GM23338 (cell line): ENCODE results near the gene EPS8. TPM values are rescaled to one million over a fixed set of nuclear protein-coding genes. Genes with fewer than 3 reads are reported as not detected.

Source experiments
- ATAC-seq: fragments of 200-7000 bp; cut with Tn5 transposase; 3 replicates; pipeline ENCODE4 v1.9.1; 2020
- DNase-seq: peaks from one replicate; pipeline ENCODE4 v3.0.0-alpha.2; 2015; ENCODE audit warnings: low spot score
- H2AFZ ChIP-seq: fragments of 200-600 bp; sonication (generic); 2 replicates; pipeline ENCODE4 v1.8.0; 2016; ENCODE audit warnings: antibody characterized with exemption, mild to moderate bottlenecking, moderate library complexity
- H3F3A ChIP-seq: fragments of 200-600 bp; sonication (generic); replicated peaks from 2 replicates; pipeline ENCODE4 v1.8.0; 2017; ENCODE audit warnings: antibody characterized with exemption, mixed run types, low read depth
- H3K27ac ChIP-seq: fragments of 200-600 bp; sonication (generic); 2 replicates; pipeline ENCODE4 v1.6.1; 2016; ENCODE audit warnings: low read depth
- H3K27me3 ChIP-seq: fragments of 200-600 bp; sonication (generic); 2 replicates; pipeline ENCODE4 v1.8.0; 2016; ENCODE audit warnings: mild to moderate bottlenecking, mixed run types, moderate library complexity; ENCODE audit not compliant: insufficient read depth
- H3K36me3 ChIP-seq: fragments of 200-600 bp; sonication (generic); 2 replicates; pipeline ENCODE4 v1.8.0; 2016; ENCODE audit warnings: mild to moderate bottlenecking; ENCODE audit not compliant: insufficient read depth
- H3K4me1 ChIP-seq: fragments of 200-600 bp; sonication (generic); 2 replicates; pipeline ENCODE4 v1.8.0; 2016; ENCODE audit warnings: mild to moderate bottlenecking, moderate library complexity; ENCODE audit not compliant: insufficient read depth
- H3K4me2 ChIP-seq: fragments of 200-600 bp; sonication (generic); 2 replicates; pipeline ENCODE4 v1.7.1; 2017; ENCODE audit warnings: mixed run types
- H3K4me3 ChIP-seq: fragments of 200-600 bp; sonication (generic); 2 replicates; pipeline ENCODE4 v1.6.1; 2016; ENCODE audit warnings: mixed run types
- H3K79me2 ChIP-seq: fragments of 200-600 bp; sonication (generic); replicated peaks from 2 replicates; pipeline ENCODE4 v1.8.0; 2017; ENCODE audit warnings: mild to moderate bottlenecking; ENCODE audit not compliant: insufficient read depth
- H3K9me2 ChIP-seq: fragments of 200-600 bp; sonication (generic); 2 replicates; pipeline ENCODE4 v1.8.0; 2017; ENCODE audit not compliant: insufficient read depth
- H4K20me1 ChIP-seq: fragments of 200-600 bp; sonication (generic); replicated peaks from 2 replicates; pipeline ENCODE4 v1.8.0; 2017; ENCODE audit warnings: mild to moderate bottlenecking; ENCODE audit not compliant: insufficient read depth
- H3K27ac Mint-ChIP-seq: 2 replicates; pipeline ENCODE4 v1.8.0; 2020; ENCODE audit warnings: inconsistent platforms, mild to moderate bottlenecking, moderate library complexity, mixed read lengths
- H3K27me3 Mint-ChIP-seq: 3 replicates; pipeline ENCODE4 v1.8.0; 2022; ENCODE audit warnings: low read depth, mild to moderate bottlenecking, moderate library complexity, mixed read lengths, inconsistent platforms; ENCODE audit not compliant: insufficient read depth, poor library complexity
- H3K36me3 Mint-ChIP-seq: 3 replicates; pipeline ENCODE4 v1.8.0; 2021; ENCODE audit warnings: low read depth, mild to moderate bottlenecking, inconsistent platforms, moderate library complexity, mixed read lengths
- H3K4me1 Mint-ChIP-seq: 3 replicates; pipeline ENCODE4 v1.8.0; 2020; ENCODE audit warnings: mild to moderate bottlenecking, inconsistent platforms, mixed read lengths
- H3K4me3 Mint-ChIP-seq: 3 replicates; pipeline ENCODE4 v1.8.0; 2021; ENCODE audit warnings: moderate library complexity, mild to moderate bottlenecking, inconsistent platforms, mixed read lengths
- H3K9me3 Mint-ChIP-seq: 3 replicates; pipeline ENCODE4 v1.8.0; 2020; ENCODE audit warnings: moderate library complexity, mild to moderate bottlenecking, inconsistent platforms, mixed read lengths
- CREB1 ChIP-seq: fragments of 250-450 bp; sonication (Bioruptor Pico); IDR thresholded peaks from 2 replicates; pipeline ENCODE4 v1.5.0; 2020; ENCODE audit warnings: low read depth, mild to moderate bottlenecking, moderate library complexity
- EZH2 ChIP-seq: fragments of 200-600 bp; sonication (generic); IDR thresholded peaks from one replicate; pipeline ENCODE4 v1.8.0; 2017; ENCODE audit warnings: antibody characterized with exemption, mild to moderate bottlenecking, low read depth; ENCODE audit not compliant: unreplicated experiment
- EZH2phosphoT487 ChIP-seq: fragments of 200-600 bp; sonication (generic); IDR thresholded peaks from one replicate; pipeline ENCODE4 v1.8.1; 2018; ENCODE audit warnings: antibody characterized with exemption; ENCODE audit not compliant: unreplicated experiment
- JUNB ChIP-seq: IDR thresholded peaks from one replicate; pipeline ENCODE4 v1.6.1; 2016; ENCODE audit warnings: antibody characterized with exemption; ENCODE audit not compliant: unreplicated experiment
- NANOG ChIP-seq: IDR thresholded peaks from 2 replicates; pipeline ENCODE4 v1.6.1; 2016; ENCODE audit warnings: antibody characterized with exemption, borderline replicate concordance
- POLR2AphosphoS5 ChIP-seq: IDR thresholded peaks from 2 replicates; pipeline ENCODE4 v1.6.1; 2016; ENCODE audit warnings: antibody characterized with exemption, low read depth
- STAT1 ChIP-seq: IDR thresholded peaks from one replicate; pipeline ENCODE4 v1.6.1; 2016; ENCODE audit warnings: antibody characterized with exemption; ENCODE audit not compliant: unreplicated experiment
- ZNF114 ChIP-seq: fragments of 250-450 bp; sonication (Bioruptor Pico); IDR thresholded peaks from 2 replicates; pipeline ENCODE4 v1.5.0; 2020; ENCODE audit warnings: mild to moderate bottlenecking, moderate library complexity
- ZNF331 ChIP-seq: fragments of 250-450 bp; sonication (Bioruptor Pico); IDR thresholded peaks from 2 replicates; pipeline ENCODE4 v1.5.0; 2020; ENCODE audit warnings: low read depth, mild to moderate bottlenecking, moderate library complexity
- ZNF462 ChIP-seq: fragments of 250-450 bp; sonication (Bioruptor Pico); IDR thresholded peaks from 2 replicates; pipeline ENCODE4 v1.5.0; 2020; ENCODE audit warnings: mild to moderate bottlenecking, moderate library complexity
- polyA plus RNA-seq: library from polyadenylated mRNA; unstranded; fragments of >200 nt; fragmentation: Nextera tagmentation; extraction: Ambion mirVana; gene quantifications from 2 replicates; pipeline ENCODE4 v1.2.1, GENCODE V29; 2016
- total RNA-seq: library from RNA; depleted of rRNA; stranded (reverse); fragments of >200 nt; shearing (Covaris generic); gene quantifications from 2 replicates; pipeline ENCODE4 v1.2.3, GENCODE V29; 2014
- TF ChIP-seq, protein P1 (sequence below): IDR thresholded peaks from one replicate; pipeline ENCODE4 v1.6.1; 2018; ENCODE audit warnings: antibody characterized with exemption; ENCODE audit not compliant: unreplicated experiment
- TF ChIP-seq, protein P2 (sequence below): IDR thresholded peaks from 2 replicates; pipeline ENCODE4 v1.6.1; 2016; ENCODE audit warnings: antibody characterized with exemption
- TF ChIP-seq, protein P3 (sequence below), 2 experiments: fragments of 200-600 bp in 1 of 2; sonication (generic) in 1 of 2; conservative IDR thresholded peaks; 2 replicates each; pipeline versions ENCODE4 v1.5.1 to v1.6.1; 2016 to 2017; ENCODE audit warnings: antibody characterized with exemption in 2 of 2, low read depth in 2 of 2, mild to moderate bottlenecking in 2 of 2, moderate library complexity in 1 of 2

EPS8 gene
- total and polyA plus RNA-seq, 2 experiments from 2014 or later, result 3.5 to 5.4 TPM

DNA sequence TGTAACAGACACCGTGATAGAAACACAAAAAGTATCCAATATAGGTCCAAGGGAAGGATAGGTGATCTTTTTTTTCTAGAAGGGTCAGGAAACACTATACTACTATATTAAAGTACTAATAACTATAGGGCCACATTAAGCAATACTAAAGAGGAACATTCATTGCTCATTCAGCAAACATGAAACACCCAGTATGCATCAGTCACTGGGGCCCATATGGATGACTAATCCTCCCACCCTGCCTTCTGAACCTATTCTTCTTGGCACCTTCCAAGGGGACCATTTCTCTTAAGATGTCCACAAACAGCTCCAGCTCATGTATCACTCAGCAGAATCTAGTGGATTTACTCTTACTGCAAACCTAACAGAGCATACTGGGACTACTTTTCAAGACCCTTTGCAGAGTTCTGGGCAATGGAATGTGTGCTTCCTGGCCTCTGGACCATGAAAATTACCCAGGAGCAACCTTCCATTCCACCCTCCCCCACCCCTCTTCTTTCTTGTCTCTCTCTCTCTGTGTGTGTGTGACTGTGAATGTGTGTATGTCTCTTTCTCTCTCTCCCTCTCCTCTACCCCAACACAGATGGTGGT lies 187.9 kb downstream of the EPS8 start:
- ATAC-seq (no peak), DNase-seq (no peak)
- no peaks in the 10 kb centered on the region for H3F3A ChIP-seq
- Mint-ChIP-seq H3K27ac (no peak overlapping the region), H3K4me1 (no peaks in the 10 kb centered on the region), H3K4me3 (no peak overlapping the region), H3K36me3 (no peaks in the 10 kb centered on the region), H3K27me3 (no peaks in the 10 kb centered on the region), H3K9me3 (no peaks in the 10 kb centered on the region)
- H3K4me1 ChIP-seq, result no peaks in the 10 kb centered on the region
- no peaks in the 10 kb centered on the region for H3K9me2 ChIP-seq
- no peaks in the 10 kb centered on the region for H3K79me2 ChIP-seq
- no peaks in the 10 kb centered on the region for H3K36me3 ChIP-seq
- H3K27ac ChIP-seq, result no peak overlapping the region
- H3K4me2 ChIP-seq, result no peak overlapping the region
- TF ChIP-seq, protein P1, sequence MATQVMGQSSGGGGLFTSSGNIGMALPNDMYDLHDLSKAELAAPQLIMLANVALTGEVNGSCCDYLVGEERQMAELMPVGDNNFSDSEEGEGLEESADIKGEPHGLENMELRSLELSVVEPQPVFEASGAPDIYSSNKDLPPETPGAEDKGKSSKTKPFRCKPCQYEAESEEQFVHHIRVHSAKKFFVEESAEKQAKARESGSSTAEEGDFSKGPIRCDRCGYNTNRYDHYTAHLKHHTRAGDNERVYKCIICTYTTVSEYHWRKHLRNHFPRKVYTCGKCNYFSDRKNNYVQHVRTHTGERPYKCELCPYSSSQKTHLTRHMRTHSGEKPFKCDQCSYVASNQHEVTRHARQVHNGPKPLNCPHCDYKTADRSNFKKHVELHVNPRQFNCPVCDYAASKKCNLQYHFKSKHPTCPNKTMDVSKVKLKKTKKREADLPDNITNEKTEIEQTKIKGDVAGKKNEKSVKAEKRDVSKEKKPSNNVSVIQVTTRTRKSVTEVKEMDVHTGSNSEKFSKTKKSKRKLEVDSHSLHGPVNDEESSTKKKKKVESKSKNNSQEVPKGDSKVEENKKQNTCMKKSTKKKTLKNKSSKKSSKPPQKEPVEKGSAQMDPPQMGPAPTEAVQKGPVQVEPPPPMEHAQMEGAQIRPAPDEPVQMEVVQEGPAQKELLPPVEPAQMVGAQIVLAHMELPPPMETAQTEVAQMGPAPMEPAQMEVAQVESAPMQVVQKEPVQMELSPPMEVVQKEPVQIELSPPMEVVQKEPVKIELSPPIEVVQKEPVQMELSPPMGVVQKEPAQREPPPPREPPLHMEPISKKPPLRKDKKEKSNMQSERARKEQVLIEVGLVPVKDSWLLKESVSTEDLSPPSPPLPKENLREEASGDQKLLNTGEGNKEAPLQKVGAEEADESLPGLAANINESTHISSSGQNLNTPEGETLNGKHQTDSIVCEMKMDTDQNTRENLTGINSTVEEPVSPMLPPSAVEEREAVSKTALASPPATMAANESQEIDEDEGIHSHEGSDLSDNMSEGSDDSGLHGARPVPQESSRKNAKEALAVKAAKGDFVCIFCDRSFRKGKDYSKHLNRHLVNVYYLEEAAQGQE, result no peak
- TF ChIP-seq EZH2 (no peak), ZNF114 (no peak), ZNF462 (CRISPR knock-in tag) (no peak), NANOG (no peak), ZNF331 (CRISPR knock-in tag) (no peak), EZH2phosphoT487 (no peak), POLR2AphosphoS5 (no peak), STAT1 (no peak), CREB1 (CRISPR knock-in tag) (no peak), JUNB (no peak)
- TF ChIP-seq, protein P2, sequence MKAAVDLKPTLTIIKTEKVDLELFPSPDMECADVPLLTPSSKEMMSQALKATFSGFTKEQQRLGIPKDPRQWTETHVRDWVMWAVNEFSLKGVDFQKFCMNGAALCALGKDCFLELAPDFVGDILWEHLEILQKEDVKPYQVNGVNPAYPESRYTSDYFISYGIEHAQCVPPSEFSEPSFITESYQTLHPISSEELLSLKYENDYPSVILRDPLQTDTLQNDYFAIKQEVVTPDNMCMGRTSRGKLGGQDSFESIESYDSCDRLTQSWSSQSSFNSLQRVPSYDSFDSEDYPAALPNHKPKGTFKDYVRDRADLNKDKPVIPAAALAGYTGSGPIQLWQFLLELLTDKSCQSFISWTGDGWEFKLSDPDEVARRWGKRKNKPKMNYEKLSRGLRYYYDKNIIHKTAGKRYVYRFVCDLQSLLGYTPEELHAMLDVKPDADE, result no peak
- TF ChIP-seq, protein P3, sequence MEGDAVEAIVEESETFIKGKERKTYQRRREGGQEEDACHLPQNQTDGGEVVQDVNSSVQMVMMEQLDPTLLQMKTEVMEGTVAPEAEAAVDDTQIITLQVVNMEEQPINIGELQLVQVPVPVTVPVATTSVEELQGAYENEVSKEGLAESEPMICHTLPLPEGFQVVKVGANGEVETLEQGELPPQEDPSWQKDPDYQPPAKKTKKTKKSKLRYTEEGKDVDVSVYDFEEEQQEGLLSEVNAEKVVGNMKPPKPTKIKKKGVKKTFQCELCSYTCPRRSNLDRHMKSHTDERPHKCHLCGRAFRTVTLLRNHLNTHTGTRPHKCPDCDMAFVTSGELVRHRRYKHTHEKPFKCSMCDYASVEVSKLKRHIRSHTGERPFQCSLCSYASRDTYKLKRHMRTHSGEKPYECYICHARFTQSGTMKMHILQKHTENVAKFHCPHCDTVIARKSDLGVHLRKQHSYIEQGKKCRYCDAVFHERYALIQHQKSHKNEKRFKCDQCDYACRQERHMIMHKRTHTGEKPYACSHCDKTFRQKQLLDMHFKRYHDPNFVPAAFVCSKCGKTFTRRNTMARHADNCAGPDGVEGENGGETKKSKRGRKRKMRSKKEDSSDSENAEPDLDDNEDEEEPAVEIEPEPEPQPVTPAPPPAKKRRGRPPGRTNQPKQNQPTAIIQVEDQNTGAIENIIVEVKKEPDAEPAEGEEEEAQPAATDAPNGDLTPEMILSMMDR (conservative IDR thresholded peaks at IDR 0.05; ENCODE audit: low read depth in 2 of 2), result no peak
- no peaks in the 10 kb centered on the region for H3K27me3 ChIP-seq
- no peak overlapping the region for H3K4me3 ChIP-seq
- H4K20me1 ChIP-seq, result no peaks in the 10 kb centered on the region
- no peak overlapping the region for H2AFZ ChIP-seq
